ENCODE results near the gene EGFLAM.

EGFLAM gene

GRCh38 chr5:38290028-38290653 lies 31.8 kb downstream of the EGFLAM start:
- Histone ChIP-seq H3K4me3 (ENCODE audit: low read depth in 1 of 5, low read length in 5 of 5) (no peak overlapping the region), H3K27ac (ENCODE audit: low read depth, low read length) (no peak overlapping the region), H3K9me3 (ENCODE audit: control insufficient read depth in 5 of 5, low read length in 5 of 5) (no peaks in the 10 kb centered on the region), H3K4me1 (ENCODE audit: control insufficient read depth in 5 of 5, insufficient read depth in 5 of 5, low read length in 5 of 5) (no peaks in the 10 kb centered on the region), H3K9ac (ENCODE audit: low read length in 5 of 5) (no peak overlapping the region), H3K36me3 (ENCODE audit: control insufficient read depth in 5 of 5, insufficient read depth in 5 of 5, low read length in 5 of 5) (no peaks in the 10 kb centered on the region), H3K27me3 (ENCODE audit: control insufficient read depth in 5 of 5, insufficient read depth in 4 of 5, low read length in 5 of 5) (no peaks in the 10 kb centered on the region)

GRCh38 chr5:38291355-38291754 lies 33.0 kb downstream of the EGFLAM start:
- H3K9me3 ChIP-seq (ENCODE audit: control insufficient read depth in 5 of 5, low read length in 5 of 5): no peaks in the 10 kb centered on the region
- H3K9ac ChIP-seq (ENCODE audit: low read length in 5 of 5): no peak overlapping the region
- H3K36me3 ChIP-seq (ENCODE audit: control insufficient read depth in 5 of 5, insufficient read depth in 5 of 5, low read length in 5 of 5): no peaks in the 10 kb centered on the region
- H3K27ac ChIP-seq (ENCODE audit: low read depth, low read length): no peak overlapping the region
- peaks cover 0 to 2% (median 0%) of the 10 kb centered on the region in 5 donors for H3K27me3 ChIP-seq (ENCODE audit: control insufficient read depth in 5 of 5, insufficient read depth in 4 of 5, low read length in 5 of 5)
- no peak overlapping the region for H3K4me3 ChIP-seq (ENCODE audit: low read depth in 1 of 5, low read length in 5 of 5)
- H3K4me1 ChIP-seq (ENCODE audit: control insufficient read depth in 5 of 5, insufficient read depth in 5 of 5, low read length in 5 of 5): no peaks in the 10 kb centered on the region

- Histone ChIP-seq H3K9me3 (ENCODE audit: control insufficient read depth in 5 of 5, low read length in 5 of 5) (no peaks in the 10 kb centered on the region), H3K9ac (ENCODE audit: low read length in 5 of 5) (no peak overlapping the region), H3K36me3 (ENCODE audit: control insufficient read depth in 5 of 5, insufficient read depth in 5 of 5, low read length in 5 of 5) (no peaks in the 10 kb centered on the region), H3K27me3 (ENCODE audit: control insufficient read depth in 5 of 5, insufficient read depth in 4 of 5, low read length in 5 of 5) (peaks cover 0 to 2% (median 0%) of the 10 kb centered on the region in 5 donors), H3K4me3 (ENCODE audit: low read depth in 1 of 5, low read length in 5 of 5) (no peak overlapping the region), H3K4me1 (ENCODE audit: control insufficient read depth in 5 of 5, insufficient read depth in 5 of 5, low read length in 5 of 5) (no peaks in the 10 kb centered on the region), H3K27ac (ENCODE audit: low read depth, low read length) (no peak overlapping the region)
Measured at GRCh38 chr5:38292228-38292627, 33.9 kb downstream of the EGFLAM start.

- H3K9ac ChIP-seq (ENCODE audit: low read length in 5 of 5): no peak overlapping the region
- H3K27me3 ChIP-seq (ENCODE audit: control insufficient read depth in 5 of 5, insufficient read depth in 4 of 5, low read length in 5 of 5): peaks cover 0 to 2% (median 0%) of the 10 kb centered on the region in 5 donors
- H3K4me1 ChIP-seq (ENCODE audit: control insufficient read depth in 5 of 5, insufficient read depth in 5 of 5, low read length in 5 of 5): no peaks in the 10 kb centered on the region
- H3K27ac ChIP-seq (ENCODE audit: low read depth, low read length): no peak overlapping the region
- H3K4me3 ChIP-seq (ENCODE audit: low read depth in 1 of 5, low read length in 5 of 5): no peak overlapping the region
- H3K36me3 ChIP-seq (ENCODE audit: control insufficient read depth in 5 of 5, insufficient read depth in 5 of 5, low read length in 5 of 5): no peaks in the 10 kb centered on the region
- H3K9me3 ChIP-seq (ENCODE audit: control insufficient read depth in 5 of 5, low read length in 5 of 5): no peaks in the 10 kb centered on the region
Measured at GRCh38 chr5:38295751-38296150, 37.4 kb downstream of the EGFLAM start.

- Histone ChIP-seq H3K9ac (ENCODE audit: low read length in 5 of 5) (no peak overlapping the region), H3K9me3 (ENCODE audit: control insufficient read depth in 5 of 5, low read length in 5 of 5) (peaks cover 0 to 1% (median 0%) of the 10 kb centered on the region in 5 donors), H3K27me3 (ENCODE audit: control insufficient read depth in 5 of 5, insufficient read depth in 4 of 5, low read length in 5 of 5) (peaks cover 0 to 3% (median 0%) of the 10 kb centered on the region in 5 donors), H3K4me3 (ENCODE audit: low read depth in 1 of 5, low read length in 5 of 5) (no peak overlapping the region), H3K36me3 (ENCODE audit: control insufficient read depth in 5 of 5, insufficient read depth in 5 of 5, low read length in 5 of 5) (no peaks in the 10 kb centered on the region), H3K27ac (ENCODE audit: low read depth, low read length) (no peak overlapping the region), H3K4me1 (ENCODE audit: control insufficient read depth in 5 of 5, insufficient read depth in 5 of 5, low read length in 5 of 5) (no peaks in the 10 kb centered on the region)
Measured at GRCh38 chr5:38297830-38298608, 39.7 kb downstream of the EGFLAM start.

- no peak overlapping the region for H3K9ac ChIP-seq (ENCODE audit: low read length in 5 of 5)
- peaks cover 0 to 12% (median 6%) of the 10 kb centered on the region in 5 donors for H3K9me3 ChIP-seq (ENCODE audit: control insufficient read depth in 5 of 5, low read length in 5 of 5)
- no peak overlapping the region for H3K27ac ChIP-seq (ENCODE audit: low read depth, low read length)
- H3K36me3 ChIP-seq (ENCODE audit: control insufficient read depth in 5 of 5, insufficient read depth in 5 of 5, low read length in 5 of 5): no peaks in the 10 kb centered on the region
- H3K4me1 ChIP-seq (ENCODE audit: control insufficient read depth in 5 of 5, insufficient read depth in 5 of 5, low read length in 5 of 5): no peaks in the 10 kb centered on the region
- H3K27me3 ChIP-seq (ENCODE audit: control insufficient read depth in 5 of 5, insufficient read depth in 4 of 5, low read length in 5 of 5): peaks cover 0 to 3% (median 0%) of the 10 kb centered on the region in 5 donors
- H3K4me3 ChIP-seq (ENCODE audit: low read depth in 1 of 5, low read length in 5 of 5): no peak overlapping the region
Measured at GRCh38 chr5:38299585-38299984, 41.2 kb downstream of the EGFLAM start.

GRCh38 chr5:38305148-38305547 lies 46.8 kb downstream of the EGFLAM start:
- Histone ChIP-seq H3K36me3 (ENCODE audit: control insufficient read depth in 5 of 5, insufficient read depth in 5 of 5, low read length in 5 of 5) (no peaks in the 10 kb centered on the region), H3K9ac (ENCODE audit: low read length in 5 of 5) (no peak overlapping the region), H3K4me1 (ENCODE audit: control insufficient read depth in 5 of 5, insufficient read depth in 5 of 5, low read length in 5 of 5) (no peaks in the 10 kb centered on the region), H3K27ac (ENCODE audit: low read depth, low read length) (no peak overlapping the region), H3K27me3 (ENCODE audit: control insufficient read depth in 5 of 5, insufficient read depth in 4 of 5, low read length in 5 of 5) (peaks cover 0 to 3% (median 0%) of the 10 kb centered on the region in 5 donors), H3K9me3 (ENCODE audit: control insufficient read depth in 5 of 5, low read length in 5 of 5) (peaks cover 2 to 34% (median 16%) of the 10 kb centered on the region in 5 donors), H3K4me3 (ENCODE audit: low read depth in 1 of 5, low read length in 5 of 5) (no peak overlapping the region)

- Histone ChIP-seq H3K4me3 (ENCODE audit: low read depth in 1 of 5, low read length in 5 of 5) (no peak overlapping the region), H3K9ac (ENCODE audit: low read length in 5 of 5) (no peak overlapping the region), H3K27me3 (ENCODE audit: control insufficient read depth in 5 of 5, insufficient read depth in 4 of 5, low read length in 5 of 5) (no peaks in the 10 kb centered on the region), H3K27ac (ENCODE audit: low read depth, low read length) (no peak overlapping the region), H3K4me1 (ENCODE audit: control insufficient read depth in 5 of 5, insufficient read depth in 5 of 5, low read length in 5 of 5) (no peaks in the 10 kb centered on the region), H3K36me3 (ENCODE audit: control insufficient read depth in 5 of 5, insufficient read depth in 5 of 5, low read length in 5 of 5) (no peaks in the 10 kb centered on the region), H3K9me3 (ENCODE audit: control insufficient read depth in 5 of 5, low read length in 5 of 5) (peaks cover 2 to 34% (median 16%) of the 10 kb centered on the region in 5 donors)
Measured at GRCh38 chr5:38307845-38308244, 49.5 kb downstream of the EGFLAM start.

GRCh38 chr5:38316544-38317224 lies 58.3 kb downstream of the EGFLAM start:
- Histone ChIP-seq H3K27me3 (ENCODE audit: control insufficient read depth in 5 of 5, insufficient read depth in 4 of 5, low read length in 5 of 5) (no peaks in the 10 kb centered on the region), H3K4me1 (ENCODE audit: control insufficient read depth in 5 of 5, insufficient read depth in 5 of 5, low read length in 5 of 5) (peaks cover 0 to 9% (median 6%) of the 10 kb centered on the region in 5 donors), H3K27ac (ENCODE audit: low read depth, low read length) (no peak overlapping the region), H3K36me3 (ENCODE audit: control insufficient read depth in 5 of 5, insufficient read depth in 5 of 5, low read length in 5 of 5) (no peaks in the 10 kb centered on the region), H3K4me3 (ENCODE audit: low read depth in 1 of 5, low read length in 5 of 5) (no peak overlapping the region), H3K9me3 (ENCODE audit: control insufficient read depth in 5 of 5, low read length in 5 of 5) (no peaks in the 10 kb centered on the region), H3K9ac (ENCODE audit: low read length in 5 of 5) (no peak overlapping the region)

- Histone ChIP-seq H3K36me3 (ENCODE audit: control insufficient read depth in 5 of 5, insufficient read depth in 5 of 5, low read length in 5 of 5) (no peaks in the 10 kb centered on the region), H3K27ac (ENCODE audit: low read depth, low read length) (no peak overlapping the region), H3K9me3 (ENCODE audit: control insufficient read depth in 5 of 5, low read length in 5 of 5) (no peaks in the 10 kb centered on the region)
Measured at GRCh38 chr5:38317868-38318267, 59.5 kb downstream of the EGFLAM start.

More at GRCh38 chr5:38317868-38318267, 59.5 kb downstream of the EGFLAM start:
- Histone ChIP-seq H3K27me3 (ENCODE audit: control insufficient read depth in 5 of 5, insufficient read depth in 4 of 5, low read length in 5 of 5) (no peaks in the 10 kb centered on the region), H3K4me3 (ENCODE audit: low read depth in 1 of 5, low read length in 5 of 5) (no peak overlapping the region), H3K9ac (ENCODE audit: low read length in 5 of 5) (no peak overlapping the region), H3K4me1 (ENCODE audit: control insufficient read depth in 5 of 5, insufficient read depth in 5 of 5, low read length in 5 of 5) (peaks cover 0 to 9% (median 6%) of the 10 kb centered on the region in 5 donors)
